Right lobe of liver (tissue), 6 donors: ENCODE measurements around the gene FHIT. TPM values are rescaled to one million over a fixed set of nuclear protein-coding genes. Genes with fewer than 3 reads are reported as not detected.

Experiments
- ATAC-seq, 4 donors: fragments of 200-7000 bp; cut with Tn5 transposase; one replicate each; pipeline ENCODE4 v1.9.1; 2020; ENCODE audit warnings: mild to moderate bottlenecking in 4 of 4, moderate library complexity in 4 of 4
- DNase-seq, 3 donors: peaks; one replicate each; pipeline ENCODE4 v3.0.0-alpha.2; 2020
- H3K27ac ChIP-seq, 3 donors: fragments of 200-600 bp; one replicate each; pipeline ENCODE4 v1.8.0; 2022
- H3K27me3 ChIP-seq, 2 donors: fragments of 200-600 bp; one replicate each; pipeline ENCODE4 v1.8.0; 2022
- H3K36me3 ChIP-seq, 4 donors: fragments of 200-600 bp; sonication (generic) in 1 of 4; one replicate each; pipeline versions ENCODE4 v1.5.1 to v1.8.0; 2017 to 2022; ENCODE audit warnings: control low read depth in 1 of 4
- H3K4me1 ChIP-seq, 4 donors: fragments of 200-600 bp; sonication (generic) in 1 of 4; one replicate each; pipeline versions ENCODE4 v1.5.1 to v1.8.0; 2017 to 2022; ENCODE audit warnings: control low read depth in 1 of 4
- H3K4me3 ChIP-seq, 3 donors: fragments of 200-600 bp; one replicate each; pipeline ENCODE4 v1.8.0; 2022
- H3K9me3 ChIP-seq, 4 donors: fragments of 200-600 bp; sonication (generic) in 1 of 4; one replicate each; pipeline versions ENCODE4 v1.5.1 to v1.8.0; 2017 to 2022; ENCODE audit warnings: control low read depth in 1 of 4
- POLR2A ChIP-seq: fragments of 450-650 bp; IDR thresholded peaks from one replicate; pipeline ENCODE4 v1.6.1; 2017; ENCODE audit warnings: antibody characterized with exemption, mild to moderate bottlenecking
- whole genome bisulfite sequencing: methylation state at CpG from one replicate; pipeline ENCODE4 v1.1.6; 2018; ENCODE audit warnings: low coverage, low lambda C conversion rate; ENCODE audit not compliant: insufficient coverage; ENCODE audit errors: missing lambda C conversion rate; 5-methylcytosine and 5-hydroxymethylcytosine counted together
- intact Hi-C, 2 donors: fragments of 100-400 bp; cut with DNase I; formaldehyde crosslinking; loops; one replicate each; pipeline versions ENCODE4 v1.11.2 to v1.14.1; 2022
- total RNA-seq, 6 experiments: library from RNA; depleted of rRNA in 2 of 6; stranded (reverse); fragments of >200 nt in 2 of 6; fragmentation: NEBNext Ultra II Directional in 3 of 6; extraction: Animal tissue kit (Norgen Biotek cat#: 25700) in 3 of 6; gene quantifications; one replicate each; pipeline versions ENCODE4 v1.1.0 to v1.2.4, GENCODE V29; 2016 to 2023
- TF ChIP-seq, protein P1 (sequence below), 4 donors: fragments of 200-600 bp in 3 of 4; fragments of 450-650 bp in 1 of 4; IDR thresholded peaks; one replicate each; pipeline versions ENCODE4 v1.5.1 to v1.8.0; 2016 to 2022; ENCODE audit warnings: antibody characterized with exemption in 4 of 4, mild to moderate bottlenecking in 2 of 4
- donor health status: DM: no; HTN: yes; CAD: no.
- donor health status: DM: no; HTN: no; CAD: no.
- donor health status: DM: no; HTN: no; CAD: no.
- donor health status: DM: no; HTN: yes; CAD: no.
- donor health status: DM: no; HTN: yes; CAD: no.

The FHIT gene
- total RNA-seq, 6 experiments from 2014 or later = 6.6 to 11.2 (median 8.0) TPM

DNA sequence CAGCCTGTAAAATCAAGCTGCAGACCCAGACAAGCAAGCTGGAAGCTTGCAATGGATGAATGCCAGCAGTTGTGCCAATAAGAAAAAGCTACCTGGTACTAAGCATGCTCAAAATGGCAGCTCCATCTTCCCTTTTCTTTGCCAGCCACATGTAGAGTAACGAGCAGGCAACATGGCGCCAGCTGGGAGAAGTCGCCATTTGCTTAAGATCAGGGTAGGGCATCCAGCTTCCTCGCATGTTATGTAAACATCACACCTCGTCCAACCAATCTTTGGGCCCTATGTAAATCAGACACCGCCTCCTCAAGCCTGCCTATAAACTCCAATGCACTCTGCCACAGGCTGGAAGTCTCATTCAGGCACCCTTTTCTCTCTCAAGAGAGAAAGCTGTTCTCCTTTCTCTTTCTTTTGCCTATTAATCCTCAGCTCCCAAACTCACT lies 973.9 kb downstream of the FHIT start:
- TF ChIP-seq, protein P1, sequence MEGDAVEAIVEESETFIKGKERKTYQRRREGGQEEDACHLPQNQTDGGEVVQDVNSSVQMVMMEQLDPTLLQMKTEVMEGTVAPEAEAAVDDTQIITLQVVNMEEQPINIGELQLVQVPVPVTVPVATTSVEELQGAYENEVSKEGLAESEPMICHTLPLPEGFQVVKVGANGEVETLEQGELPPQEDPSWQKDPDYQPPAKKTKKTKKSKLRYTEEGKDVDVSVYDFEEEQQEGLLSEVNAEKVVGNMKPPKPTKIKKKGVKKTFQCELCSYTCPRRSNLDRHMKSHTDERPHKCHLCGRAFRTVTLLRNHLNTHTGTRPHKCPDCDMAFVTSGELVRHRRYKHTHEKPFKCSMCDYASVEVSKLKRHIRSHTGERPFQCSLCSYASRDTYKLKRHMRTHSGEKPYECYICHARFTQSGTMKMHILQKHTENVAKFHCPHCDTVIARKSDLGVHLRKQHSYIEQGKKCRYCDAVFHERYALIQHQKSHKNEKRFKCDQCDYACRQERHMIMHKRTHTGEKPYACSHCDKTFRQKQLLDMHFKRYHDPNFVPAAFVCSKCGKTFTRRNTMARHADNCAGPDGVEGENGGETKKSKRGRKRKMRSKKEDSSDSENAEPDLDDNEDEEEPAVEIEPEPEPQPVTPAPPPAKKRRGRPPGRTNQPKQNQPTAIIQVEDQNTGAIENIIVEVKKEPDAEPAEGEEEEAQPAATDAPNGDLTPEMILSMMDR (IDR thresholded peaks at IDR 0.05) = no peak
- no peak for TF ChIP-seq POLR2A
- Histone ChIP-seq H3K4me3 (no peak overlapping the region), H3K27me3 (no peaks in the 10 kb centered on the region), H3K36me3 (no peaks in the 10 kb centered on the region), H3K9me3 (no peaks in the 10 kb centered on the region), H3K27ac (no peak overlapping the region), H3K4me1 (no peaks in the 10 kb centered on the region)
- ATAC-seq (no peak), DNase-seq (no peak)
- intact Hi-C loops = no loop called here
- 100% methylated on average over 2 of the region's 6 CpGs for WGBS

DNA sequence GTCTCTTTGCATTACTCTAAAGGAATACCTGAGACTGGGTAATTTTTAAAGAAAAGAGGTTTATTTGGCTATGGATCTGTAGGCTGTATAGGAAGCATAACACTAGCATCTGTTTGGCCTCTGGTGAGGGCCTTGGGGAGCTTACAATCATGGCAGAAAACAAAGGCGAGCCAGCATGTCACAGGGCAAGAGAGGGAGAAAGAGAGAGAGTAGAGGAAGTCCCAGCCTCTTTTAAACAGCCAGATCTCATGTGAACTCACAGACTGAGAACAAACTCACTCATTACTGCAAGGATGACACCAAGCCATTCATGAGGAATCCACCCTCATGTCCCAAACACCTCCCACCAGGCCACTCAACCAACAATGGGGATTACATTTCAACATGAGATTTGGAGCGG lies 974.6 kb downstream of the FHIT start:
- Histone ChIP-seq H3K4me3 (no peak overlapping the region), H3K4me1 (no peaks in the 10 kb centered on the region), H3K27ac (no peak overlapping the region), H3K9me3 (no peaks in the 10 kb centered on the region), H3K36me3 (no peaks in the 10 kb centered on the region), H3K27me3 (no peaks in the 10 kb centered on the region)
- TF ChIP-seq, protein P1 (IDR thresholded peaks at IDR 0.05) = no peak
- ATAC-seq (no peak), DNase-seq (no peak)
- 92% methylated on average over 2 of the region's 2 CpGs for WGBS
- intact Hi-C loops = no loop called here

DNA sequence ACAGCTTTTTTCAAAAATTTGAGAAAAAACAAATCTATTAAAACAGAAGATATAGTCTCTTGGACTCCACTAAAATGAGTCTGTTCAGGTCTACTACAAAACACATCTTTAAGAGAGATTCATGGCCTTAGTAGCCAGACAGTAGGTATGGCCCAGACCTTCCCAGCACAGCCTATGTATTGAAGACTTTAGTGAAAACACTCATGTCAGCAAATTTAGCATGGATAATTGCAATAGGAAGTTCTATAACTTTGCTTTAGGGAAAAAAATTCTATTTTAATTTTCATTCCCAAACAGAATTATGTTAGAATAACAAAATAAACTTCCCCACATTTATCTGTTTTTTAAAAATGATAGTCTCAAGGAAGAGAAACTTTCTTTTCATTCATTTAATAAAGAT lies 976.6 kb downstream of the FHIT start:
- ATAC-seq (no peak), DNase-seq (no peak)
- Histone ChIP-seq H3K27ac (no peak overlapping the region), H3K9me3 (no peaks in the 10 kb centered on the region), H3K27me3 (no peaks in the 10 kb centered on the region), H3K4me3 (no peak overlapping the region), H3K36me3 (no peaks in the 10 kb centered on the region), H3K4me1 (no peaks in the 10 kb centered on the region)
- TF ChIP-seq, protein P1 (IDR thresholded peaks at IDR 0.05) = no peak
- TF ChIP-seq POLR2A = no peak
- intact Hi-C loops = no loop called here

DNA sequence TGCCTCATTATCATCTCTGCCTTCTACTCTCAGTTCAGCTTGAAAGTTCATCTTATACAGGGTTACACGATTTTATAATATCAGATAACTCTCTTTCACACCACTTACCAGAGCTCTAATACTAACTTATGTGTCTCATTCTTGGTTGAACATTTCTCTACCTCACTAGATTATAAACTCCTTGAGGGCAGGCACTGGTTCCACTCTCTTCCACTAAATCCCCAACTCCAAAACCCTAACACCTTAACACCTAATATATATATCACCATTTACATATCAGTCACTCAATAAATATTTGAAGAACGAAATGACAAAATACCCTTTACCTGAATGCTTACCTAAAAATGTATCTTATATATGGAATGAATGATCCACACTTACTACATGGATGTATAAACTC lies 977.2 kb downstream of the FHIT start:
- no peaks in the 10 kb centered on the region for H3K36me3 ChIP-seq
- intact Hi-C loops = no loop called here
- no peak overlapping the region for H3K4me3 ChIP-seq
- no peak for TF ChIP-seq POLR2A
- TF ChIP-seq, protein P1 (IDR thresholded peaks at IDR 0.05) = no peak
- ATAC-seq (no peak), DNase-seq (no peak)
- H3K9me3 ChIP-seq = no peaks in the 10 kb centered on the region
- H3K4me1 ChIP-seq = no peaks in the 10 kb centered on the region
- WGBS = 79% methylated on average over 2 of the region's 2 CpGs
- H3K27ac ChIP-seq = no peak overlapping the region
- H3K27me3 ChIP-seq = no peaks in the 10 kb centered on the region

DNA sequence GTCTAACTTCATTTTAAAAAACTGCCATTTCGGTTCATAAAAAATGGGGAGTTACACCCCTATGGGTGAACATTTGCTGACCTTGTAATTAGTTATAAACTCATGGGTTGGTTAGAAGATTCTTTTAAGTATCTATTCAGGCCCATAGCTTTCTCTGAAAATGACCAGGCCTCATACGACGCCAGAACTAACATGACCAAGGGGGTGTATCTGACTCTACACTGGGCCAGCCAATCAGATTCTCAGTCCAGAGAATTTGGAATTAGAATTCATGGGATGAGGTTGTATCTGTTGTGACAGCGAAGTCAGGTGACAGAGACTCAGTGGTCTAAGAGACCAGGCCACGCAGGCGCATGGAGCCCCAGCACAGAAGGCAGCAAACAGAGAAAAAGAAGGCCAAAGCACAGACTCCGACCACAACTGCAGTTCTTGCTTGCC lies 981.4 kb downstream of the FHIT start:
- no peak for ATAC-seq
- H3K36me3 ChIP-seq = no peaks in the 10 kb centered on the region
- TF ChIP-seq, protein P1 (IDR thresholded peaks at IDR 0.05) = no peak
- TF ChIP-seq POLR2A = no peak
- no peak overlapping the region for H3K27ac ChIP-seq
- DNase-seq = no peak
- H3K27me3 ChIP-seq = no peaks in the 10 kb centered on the region
- H3K4me1 ChIP-seq = no peaks in the 10 kb centered on the region
- H3K9me3 ChIP-seq = no peaks in the 10 kb centered on the region
- H3K4me3 ChIP-seq = no peak overlapping the region
- intact Hi-C loops = no loop called here
- 93% methylated on average over 3 of the region's 7 CpGs for WGBS
